Measurements from ENCODE around the gene EGFL7.

DNA sequence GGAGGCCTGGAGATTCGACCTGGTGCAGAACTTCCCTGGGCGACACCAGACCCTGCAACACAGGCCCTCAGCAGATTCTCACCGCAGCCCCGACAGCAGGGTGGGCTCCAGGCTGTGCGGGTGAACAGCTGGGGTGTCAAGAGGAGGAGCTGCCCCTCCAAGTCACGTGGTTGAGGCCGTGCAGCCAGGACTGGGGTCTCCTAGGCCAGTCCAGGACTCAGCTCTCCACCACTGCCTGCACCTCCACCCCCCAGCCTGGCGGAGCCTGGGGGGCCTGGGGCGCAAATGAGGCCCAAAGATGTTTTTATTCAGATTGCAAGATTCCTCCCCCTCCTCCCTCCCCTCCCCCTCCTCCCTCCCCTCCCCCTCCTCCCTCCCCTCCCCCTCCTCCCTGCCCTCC, 33.8 kb downstream of the EGFL7 start:
- TF ChIP-seq, protein P1, sequence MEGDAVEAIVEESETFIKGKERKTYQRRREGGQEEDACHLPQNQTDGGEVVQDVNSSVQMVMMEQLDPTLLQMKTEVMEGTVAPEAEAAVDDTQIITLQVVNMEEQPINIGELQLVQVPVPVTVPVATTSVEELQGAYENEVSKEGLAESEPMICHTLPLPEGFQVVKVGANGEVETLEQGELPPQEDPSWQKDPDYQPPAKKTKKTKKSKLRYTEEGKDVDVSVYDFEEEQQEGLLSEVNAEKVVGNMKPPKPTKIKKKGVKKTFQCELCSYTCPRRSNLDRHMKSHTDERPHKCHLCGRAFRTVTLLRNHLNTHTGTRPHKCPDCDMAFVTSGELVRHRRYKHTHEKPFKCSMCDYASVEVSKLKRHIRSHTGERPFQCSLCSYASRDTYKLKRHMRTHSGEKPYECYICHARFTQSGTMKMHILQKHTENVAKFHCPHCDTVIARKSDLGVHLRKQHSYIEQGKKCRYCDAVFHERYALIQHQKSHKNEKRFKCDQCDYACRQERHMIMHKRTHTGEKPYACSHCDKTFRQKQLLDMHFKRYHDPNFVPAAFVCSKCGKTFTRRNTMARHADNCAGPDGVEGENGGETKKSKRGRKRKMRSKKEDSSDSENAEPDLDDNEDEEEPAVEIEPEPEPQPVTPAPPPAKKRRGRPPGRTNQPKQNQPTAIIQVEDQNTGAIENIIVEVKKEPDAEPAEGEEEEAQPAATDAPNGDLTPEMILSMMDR (IDR thresholded peaks at IDR 0.05): no peak
- no peak for TF ChIP-seq POLR2A (IDR thresholded peaks at IDR 0.05)
